ENCODE measurements around the gene PPP1R12B. TPM values are rescaled to one million over a fixed set of nuclear protein-coding genes. Genes with fewer than 3 reads are reported as not detected.

The PPP1R12B gene
- total and polyA plus RNA-seq, 4 donors: 6.0 to 122 (median 22.0) TPM

Small RNA genes within 50 kb of the gene (small RNA-seq; reads per million reads assigned to genes)
- not detected for gene AC099336.2 (ENCODE audit: low replicate concordance)
- gene RF00156 (ENCODE audit: low replicate concordance): not detected
- not detected for gene RNU6-89P (ENCODE audit: low replicate concordance)

Other genes starting within 250 kb of the PPP1R12B start
- gene GPR37L1, start 225.8 kb upstream of the PPP1R12B start, total RNA-seq: under 1 TPM in 1 of 2 donors, not detected in 1; 0.09 TPM
- gene GPR37L1, start 225.8 kb upstream of the PPP1R12B start, polyA plus RNA-seq: under 1 TPM; 0.04 to 0.05 TPM
- 10 to 100 TPM; 27.8 to 82.0 TPM for gene ARL8A, start 204.0 kb upstream of the PPP1R12B start, total RNA-seq
- gene ARL8A, start 204.0 kb upstream of the PPP1R12B start, polyA plus RNA-seq: 10 to 100 TPM; 43.6 to 54.0 TPM
- 1 to 10 TPM; 4.5 to 6.9 TPM for gene PTPN7, start 188.1 kb upstream of the PPP1R12B start, total RNA-seq
- gene PTPN7, start 188.1 kb upstream of the PPP1R12B start, polyA plus RNA-seq: 10 to 100 TPM in 1 of 2 donors, 1 to 10 TPM in 1; 2.9 to 14.0 TPM
- gene LGR6, start 154.9 kb upstream of the PPP1R12B start, total RNA-seq: 1 to 10 TPM; 1.3 to 4.1 TPM
- 1 to 10 TPM in 1 of 2 donors, under 1 TPM in 1; 0.57 to 1.3 TPM for gene LGR6, start 154.9 kb upstream of the PPP1R12B start, polyA plus RNA-seq
- gene UBE2T, start 6.8 kb upstream of the PPP1R12B start, total RNA-seq: 1 to 10 TPM; 3.7 to 6.3 TPM
- 10 to 100 TPM; 10.4 to 10.9 TPM for gene UBE2T, start 6.8 kb upstream of the PPP1R12B start, polyA plus RNA-seq